HL-60 (cell line): Measurements from ENCODE around the gene COL6A2.

ENCODE experiments used
- DNase-seq, 2 experiments: peaks; one replicate each; pipeline ENCODE4 v3.0.0-alpha.2; 2010 to 2020; ENCODE audit warnings: low read depth in 1 of 2, low spot score in 1 of 2
- H3K27ac ChIP-seq: fragments of 250-450 bp; sonication (Bioruptor Pico); replicated peaks from 2 replicates; pipeline ENCODE4 v1.5.1; 2020; ENCODE audit warnings: mild to moderate bottlenecking, moderate library complexity
- H3K27me3 ChIP-seq: fragments of 250-450 bp; sonication (Bioruptor Pico); 2 replicates; pipeline ENCODE4 v1.5.1; 2021; ENCODE audit warnings: mild to moderate bottlenecking, moderate library complexity; ENCODE audit not compliant: insufficient read depth, poor library complexity, severe bottlenecking
- H3K4me3 ChIP-seq: replicated peaks from 2 replicates; pipeline ENCODE4 v1.5.1; 2011; ENCODE audit warnings: mild to moderate bottlenecking, control low read depth, low read length; ENCODE audit not compliant: insufficient read depth
- CTCF ChIP-seq: IDR thresholded peaks from one replicate; pipeline ENCODE4 v1.5.1; 2011; ENCODE audit warnings: low read length, control low read depth, inconsistent platforms; ENCODE audit not compliant: insufficient read depth
- GABPA ChIP-seq: IDR thresholded peaks from 2 replicates; pipeline ENCODE4 v1.6.1; 2012; ENCODE audit warnings: low read depth
- POLR2AphosphoS5 ChIP-seq: IDR thresholded peaks from 2 replicates; pipeline ENCODE4 v1.6.1; 2012; ENCODE audit warnings: low read depth
- REST ChIP-seq: IDR thresholded peaks from 2 replicates; pipeline ENCODE4 v1.6.1; 2012; ENCODE audit warnings: low read depth; ENCODE audit not compliant: insufficient replicate concordance
- SPI1 ChIP-seq: IDR thresholded peaks from 2 replicates; pipeline ENCODE4 v1.6.1; 2012; ENCODE audit warnings: low read depth, mild to moderate bottlenecking, borderline replicate concordance

Gene COL6A2

GRCh38 chr21:46054031-46054430 is 43.9 kb upstream of the COL6A2 start:
- peaks cover 18% of the 10 kb centered on the region for H3K27me3 ChIP-seq
- DNase-seq = no peak
- H3K4me3 ChIP-seq = no peak overlapping the region
- no peak for TF ChIP-seq GABPA
- no peak for TF ChIP-seq REST
- TF ChIP-seq CTCF = no peak
- no peak for TF ChIP-seq SPI1
- TF ChIP-seq POLR2AphosphoS5 = no peak
- H3K27ac ChIP-seq = no peak overlapping the region

- no peak for TF ChIP-seq CTCF
- TF ChIP-seq REST = no peak
- TF ChIP-seq SPI1 = no peak
- TF ChIP-seq POLR2AphosphoS5 = no peak
- TF ChIP-seq GABPA = no peak
- Histone ChIP-seq H3K27me3 (peaks cover 18% of the 10 kb centered on the region), H3K27ac (no peak overlapping the region), H3K4me3 (no peak overlapping the region)
- no peak for DNase-seq
These were observed 43.4 kb upstream of the COL6A2 start for GRCh38 chr21:46054451-46054881.

- Histone ChIP-seq H3K4me3 (no peak overlapping the region), H3K27ac (no peak overlapping the region), H3K27me3 (peaks cover 18% of the 10 kb centered on the region)
- no peak for DNase-seq
- no peak for TF ChIP-seq REST
- no peak for TF ChIP-seq SPI1
- no peak for TF ChIP-seq CTCF
- TF ChIP-seq POLR2AphosphoS5 = no peak
- no peak for TF ChIP-seq GABPA
These were observed 42.0 kb upstream of the COL6A2 start for GRCh38 chr21:46055863-46056281.
